Astrocyte (in vitro differentiated cells and primary cell): ENCODE data around the gene TRIO. TPM values are rescaled to one million over a fixed set of nuclear protein-coding genes. Genes with fewer than 3 reads are reported as not detected.

ENCODE experiments used
- DNase-seq: peaks from one replicate; pipeline ENCODE4 v3.0.0-alpha.2; 2010; ENCODE audit warnings: low read depth
- FAIRE-seq: peaks from 2 replicates; lab custom pipeline; 2011; peaks lifted over from hg19 to GRCh38; lab: Jason Lieb, UNC
- H2AFZ ChIP-seq: 2 replicates; pipeline ENCODE4 v1.6.0; 2012; ENCODE audit warnings: low read depth, low read length, inconsistent platforms
- H3K27ac ChIP-seq: 2 replicates; pipeline ENCODE4 v1.5.1; 2011; ENCODE audit warnings: low read depth, low read length, inconsistent platforms
- H3K27me3 ChIP-seq: 2 replicates; pipeline ENCODE4 v1.6.0; 2011; ENCODE audit warnings: low read length, inconsistent platforms; ENCODE audit not compliant: insufficient read depth
- H3K36me3 ChIP-seq: 2 replicates; pipeline ENCODE4 v1.5.1; 2011; ENCODE audit warnings: low read length, inconsistent platforms; ENCODE audit not compliant: insufficient read depth
- H3K4me1 ChIP-seq: 2 replicates; pipeline ENCODE4 v1.5.1; 2011; ENCODE audit warnings: low read length, inconsistent platforms; ENCODE audit not compliant: insufficient read depth
- H3K4me2 ChIP-seq: 2 replicates; pipeline ENCODE4 v1.6.0; 2012; ENCODE audit warnings: low read length, inconsistent platforms
- H3K4me3 ChIP-seq: 2 replicates; pipeline ENCODE4 v1.5.1; 2011; ENCODE audit warnings: low read depth, mild to moderate bottlenecking, low read length, inconsistent platforms; ENCODE audit not compliant: insufficient read depth
- H3K79me2 ChIP-seq: 2 replicates; pipeline ENCODE4 v1.6.0; 2012; ENCODE audit warnings: mild to moderate bottlenecking, low read length, inconsistent platforms; ENCODE audit not compliant: insufficient read depth
- H3K9ac ChIP-seq: 2 replicates; pipeline ENCODE4 v1.6.0; 2012; ENCODE audit warnings: mild to moderate bottlenecking, low read length, inconsistent platforms
- H3K9me3 ChIP-seq: 2 replicates; pipeline ENCODE4 v1.5.1; 2012; ENCODE audit warnings: low read depth, mild to moderate bottlenecking, low read length, inconsistent platforms; ENCODE audit not compliant: insufficient read depth
- H4K20me1 ChIP-seq: 2 replicates; pipeline ENCODE4 v1.6.0; 2012; ENCODE audit warnings: low read length, inconsistent platforms; ENCODE audit not compliant: insufficient read depth
- H3K27ac Mint-ChIP-seq: one replicate; pipeline ENCODE4 v1.8.0; 2021; ENCODE audit warnings: mild to moderate bottlenecking, mixed read lengths; ENCODE audit not compliant: unreplicated experiment
- H3K27me3 Mint-ChIP-seq: one replicate; pipeline ENCODE4 v1.8.0; 2021; ENCODE audit warnings: low read depth, mixed read lengths; ENCODE audit not compliant: unreplicated experiment
- H3K36me3 Mint-ChIP-seq: one replicate; pipeline ENCODE4 v1.8.0; 2021; ENCODE audit warnings: low read depth, mixed read lengths; ENCODE audit not compliant: unreplicated experiment
- H3K4me1 Mint-ChIP-seq: one replicate; pipeline ENCODE4 v1.8.0; 2021; ENCODE audit warnings: low read depth, mixed read lengths; ENCODE audit not compliant: unreplicated experiment
- H3K4me3 Mint-ChIP-seq: one replicate; pipeline ENCODE4 v1.8.0; 2021; ENCODE audit warnings: mild to moderate bottlenecking, moderate library complexity, mixed read lengths; ENCODE audit not compliant: unreplicated experiment
- H3K9me3 Mint-ChIP-seq: one replicate; pipeline ENCODE4 v1.8.0; 2021; ENCODE audit warnings: mild to moderate bottlenecking, mixed read lengths; ENCODE audit not compliant: unreplicated experiment
- CTCF ChIP-seq: IDR thresholded peaks from 2 replicates; pipeline ENCODE4 v1.5.1; 2011; ENCODE audit warnings: low read depth, mild to moderate bottlenecking, inconsistent platforms, low read length, moderate library complexity; ENCODE audit not compliant: insufficient read depth
- EZH2 ChIP-seq: IDR thresholded peaks from 2 replicates; pipeline ENCODE4 v1.6.1; 2012; ENCODE audit warnings: mild to moderate bottlenecking, low read length, inconsistent platforms; ENCODE audit not compliant: insufficient read depth
- total RNA-seq: library from RNA; stranded (reverse); gene quantifications from 2 replicates; pipeline ENCODE4 v1.2.1, GENCODE V29; 2021

Gene TRIO
- total RNA-seq, 1 donor from 2014 or later = 347 TPM

DNA sequence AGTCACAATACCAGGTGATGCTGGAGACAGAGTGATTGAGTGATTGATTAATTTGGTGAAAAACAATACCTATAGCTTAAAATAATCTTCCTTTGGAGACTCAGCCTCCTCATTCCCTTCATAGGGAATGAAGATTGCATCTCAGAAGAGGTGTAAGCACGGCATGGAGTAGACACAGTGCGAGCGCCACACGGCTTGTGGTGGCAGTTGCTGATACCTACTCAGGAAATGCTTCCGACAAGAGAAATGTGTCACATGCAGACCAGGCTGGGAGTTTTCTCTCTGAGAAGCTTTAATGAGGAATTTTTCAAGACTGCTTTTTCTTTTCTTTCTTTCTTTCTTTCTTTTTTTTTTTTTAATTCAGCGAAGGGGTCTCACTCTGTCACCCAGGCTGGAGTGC is 226.6 kb downstream of the TRIO start:
- H3K79me2 ChIP-seq = peaks cover 79% of the 10 kb centered on the region
- Mint-ChIP-seq H3K27me3 (no peaks in the 10 kb centered on the region), H3K4me3 (no peak overlapping the region), H3K4me1 (peaks cover 38% of the 10 kb centered on the region), H3K36me3 (peaks cover 24% of the 10 kb centered on the region), H3K9me3 (no peaks in the 10 kb centered on the region), H3K27ac (peak overlapping the region; percentile 77)
- no peak overlapping the region for H2AFZ ChIP-seq
- H3K4me2 ChIP-seq = no peak overlapping the region
- H4K20me1 ChIP-seq = peaks cover 86% of the 10 kb centered on the region
- TF ChIP-seq EZH2 (no peak), CTCF (no peak)
- no peak for FAIRE-seq
- H3K27me3 ChIP-seq = no peaks in the 10 kb centered on the region
- peaks cover 13% of the 10 kb centered on the region for H3K4me1 ChIP-seq
- H3K36me3 ChIP-seq = peaks cover 91% of the 10 kb centered on the region
- no peak overlapping the region for H3K4me3 ChIP-seq
- DNase-seq = no peak
- H3K27ac ChIP-seq = no peak overlapping the region
- no peaks in the 10 kb centered on the region for H3K9me3 ChIP-seq
- H3K9ac ChIP-seq = no peak overlapping the region

DNA sequence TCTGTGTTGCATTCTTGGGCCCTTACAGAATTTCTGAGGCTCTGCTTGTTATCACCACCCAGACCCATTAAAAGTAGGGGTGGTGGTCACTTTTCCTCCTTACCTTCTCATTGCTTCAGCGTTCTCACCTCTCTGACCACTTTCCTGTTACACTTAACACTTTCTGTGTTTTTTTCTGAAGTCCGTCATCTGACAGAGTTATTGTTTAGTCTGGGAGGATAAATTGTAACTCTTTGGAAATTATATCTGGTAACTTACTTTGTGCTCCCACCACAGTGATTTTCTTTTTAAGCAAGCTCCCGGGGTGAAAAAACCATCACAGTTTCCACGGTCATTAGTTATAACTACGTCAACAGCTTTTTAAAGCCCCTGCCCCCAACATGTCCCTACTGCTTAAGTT is 227.2 kb downstream of the TRIO start:
- Histone ChIP-seq H3K9ac (no peak overlapping the region), H3K27ac (no peak overlapping the region), H4K20me1 (peaks cover 86% of the 10 kb centered on the region), H3K4me1 (peaks cover 13% of the 10 kb centered on the region), H3K9me3 (no peaks in the 10 kb centered on the region), H3K4me3 (no peak overlapping the region), H3K36me3 (peaks cover 91% of the 10 kb centered on the region), H3K27me3 (no peaks in the 10 kb centered on the region), H3K4me2 (no peak overlapping the region), H2AFZ (no peak overlapping the region), H3K79me2 (peaks cover 79% of the 10 kb centered on the region)
- Mint-ChIP-seq H3K36me3 (peaks cover 19% of the 10 kb centered on the region), H3K27ac (peak overlapping the region; percentile 58), H3K9me3 (no peaks in the 10 kb centered on the region), H3K4me3 (no peak overlapping the region), H3K4me1 (peaks cover 35% of the 10 kb centered on the region), H3K27me3 (no peaks in the 10 kb centered on the region)
- FAIRE-seq = no peak
- no peak for DNase-seq
- TF ChIP-seq EZH2 (no peak), CTCF (no peak)

- Mint-ChIP-seq H3K9me3 (no peaks in the 10 kb centered on the region), H3K4me1 (peaks cover 20% of the 10 kb centered on the region), H3K27me3 (no peaks in the 10 kb centered on the region), H3K27ac (no peak overlapping the region), H3K36me3 (peaks cover 20% of the 10 kb centered on the region), H3K4me3 (no peak overlapping the region)
- peaks cover 82% of the 10 kb centered on the region for H4K20me1 ChIP-seq
- H3K4me2 ChIP-seq = no peak overlapping the region
- TF ChIP-seq CTCF = no peak
- H3K27me3 ChIP-seq = no peaks in the 10 kb centered on the region
- peaks cover 9% of the 10 kb centered on the region for H3K4me1 ChIP-seq
- DNase-seq = no peak
- no peaks in the 10 kb centered on the region for H3K9me3 ChIP-seq
- no peak overlapping the region for H3K9ac ChIP-seq
- H3K4me3 ChIP-seq = no peak overlapping the region
- H2AFZ ChIP-seq = no peak overlapping the region
- peaks cover 83% of the 10 kb centered on the region for H3K36me3 ChIP-seq
- H3K27ac ChIP-seq = no peak overlapping the region
- peaks cover 81% of the 10 kb centered on the region for H3K79me2 ChIP-seq
- FAIRE-seq = no peak
Observed at GRCh38 chr5:14373685-14374084, 230.5 kb downstream of the TRIO start.
